PFSK-1 (cell line): Measurements from ENCODE around the gene DOCK10.

Source experiments
- FOXP2 ChIP-seq: optimal IDR thresholded peaks from 2 replicates; pipeline ENCODE3; 2011; ENCODE audit warnings: borderline replicate concordance, control low read depth, inconsistent platforms; ENCODE audit not compliant: insufficient read depth; ENCODE audit errors: extremely low read length, extremely low read depth
- POLR2AphosphoS5 ChIP-seq: IDR thresholded peaks from 2 replicates; pipeline ENCODE4 v1.6.1; 2012; ENCODE audit warnings: low read depth, mild to moderate bottlenecking, control low read depth, low read length, moderate library complexity
- REST ChIP-seq, 2 experiments: IDR thresholded peaks; 2 replicates each; pipeline versions ENCODE4 v1.6.1 to v1.8.0; 2011 to 2012; ENCODE audit warnings: low read depth in 2 of 2, low read length in 2 of 2, control low read depth in 1 of 2, inconsistent platforms in 1 of 2, mild to moderate bottlenecking in 1 of 2, moderate library complexity in 1 of 2; ENCODE audit not compliant: insufficient read depth in 1 of 2
- SIN3A ChIP-seq: IDR thresholded peaks from 2 replicates; pipeline ENCODE4 v1.6.1; 2012; ENCODE audit warnings: mild to moderate bottlenecking, low read length, moderate library complexity, borderline replicate concordance; ENCODE audit not compliant: insufficient read depth
- TAF1 ChIP-seq: IDR thresholded peaks from 2 replicates; pipeline ENCODE4 v1.6.1; 2012; ENCODE audit warnings: low read length, control low read depth, borderline replicate concordance; ENCODE audit not compliant: insufficient read depth

GRCh38 chr2:225069477-225069876 is 27.2 kb upstream of the DOCK10 start:
- TF ChIP-seq TAF1: no peak
- TF ChIP-seq SIN3A: no peak
- no peak for TF ChIP-seq POLR2AphosphoS5
- TF ChIP-seq REST (IDR thresholded peaks at IDR 0.05; ENCODE audit: insufficient read depth in 1 of 2, low read depth in 2 of 2, low read length in 2 of 2): no peak
- no peak for TF ChIP-seq FOXP2
